Lower leg skin (tissue), 4 donors: ENCODE data around the gene WDR43. TPM values are rescaled to one million over a fixed set of nuclear protein-coding genes. Genes with fewer than 3 reads are reported as not detected.

Experiments used
- DNase-seq, 2 donors: peaks; one replicate each; pipeline ENCODE4 v3.0.0-alpha.2; 2019; ENCODE audit warnings: low spot score in 2 of 2
- H3K4me3 ChIP-seq: fragments of 200-600 bp; sonication (generic); 2 replicates; pipeline ENCODE4 v1.5.1; 2017; ENCODE audit warnings: mild to moderate bottlenecking, low read depth; ENCODE audit not compliant: poor library complexity, severe bottlenecking
- CTCF ChIP-seq, 3 donors: fragments of 450-650 bp; IDR thresholded peaks; one replicate each; pipeline ENCODE4 v1.5.1; 2016; ENCODE audit warnings: antibody characterized with exemption in 3 of 3, mild to moderate bottlenecking in 3 of 3, moderate library complexity in 2 of 3
- POLR2A ChIP-seq, 2 donors: fragments of 450-650 bp; IDR thresholded peaks; one replicate each; pipeline ENCODE4 v1.6.1; 2016 to 2017; ENCODE audit warnings: antibody characterized with exemption in 2 of 2, mild to moderate bottlenecking in 1 of 2, moderate library complexity in 1 of 2
- WGBS, 2 donors: methylation state at CpG; one replicate each; pipeline ENCODE4 v1.1.5; 2018; 5-methylcytosine and 5-hydroxymethylcytosine counted together
- intact Hi-C: fragments of 100-400 bp; cut with DNase I; formaldehyde crosslinking; loops from one replicate; pipeline ENCODE4 v1.15.0; 2023; ENCODE audit warnings: low total_unique reads
- total RNA-seq, 4 donors: library from RNA; depleted of rRNA; stranded (reverse); fragments of >200 nt; gene quantifications; one replicate each; pipeline ENCODE4 v1.1.0, GENCODE V29; 2016

WDR43 gene
- total RNA-seq, 4 donors from 2014 or later, result 40.8 to 65.5 (median 43.2) TPM

GRCh38 chr2:28981620-28982376, 87.3 kb downstream of the WDR43 start:
- intact Hi-C loops, result no loop called here
- WGBS, 2 donors, result 29 to 38% methylated on average over 8 to 11 of the region's 11 CpGs
- TF ChIP-seq CTCF (IDR thresholded peaks at IDR 0.05) (no peak), POLR2A (IDR thresholded peaks at IDR 0.05) (no peak)
- H3K4me3 ChIP-seq, result no peak overlapping the region
- DNase-seq, result no peak

- no peak overlapping the region for H3K4me3 ChIP-seq
- TF ChIP-seq CTCF (IDR thresholded peaks at IDR 0.05) (no peak), POLR2A (IDR thresholded peaks at IDR 0.05) (no peak)
- 65 to 67% methylated on average over 8 of the region's 8 CpGs for WGBS, 2 donors
- intact Hi-C loops, result no loop called here
- no peak for DNase-seq
Measured at GRCh38 chr2:28982381-28982950, 88.0 kb downstream of the WDR43 start.

GRCh38 chr2:28986429-28986828, 92.0 kb downstream of the WDR43 start:
- 52 to 54% methylated on average over 4 of the region's 4 CpGs for WGBS, 2 donors
- H3K4me3 ChIP-seq, result no peak overlapping the region
- no peak for DNase-seq
- TF ChIP-seq POLR2A (IDR thresholded peaks at IDR 0.05) (no peak), CTCF (IDR thresholded peaks at IDR 0.05) (no peak)
- intact Hi-C loops, result no loop called here

DNA sequence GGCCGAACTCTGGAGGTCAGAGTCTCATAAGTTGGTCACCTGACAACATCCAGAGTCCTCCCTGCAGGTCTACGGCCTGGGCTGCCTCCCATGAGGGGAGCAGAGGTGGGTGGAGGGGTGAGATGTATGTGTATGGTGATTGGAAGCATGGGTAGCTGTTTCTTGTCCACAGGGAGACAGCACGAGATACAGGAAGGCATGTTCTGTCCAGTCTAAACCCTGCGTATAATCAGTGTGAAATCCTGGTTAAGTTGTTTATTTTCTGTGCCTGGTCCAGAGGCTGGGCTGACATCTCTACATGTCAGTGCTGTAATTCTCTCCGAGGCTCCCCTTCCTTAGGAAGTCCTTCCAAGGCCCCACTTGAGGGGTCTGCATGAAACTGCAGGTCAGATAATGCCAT, 95.5 kb downstream of the WDR43 start:
- TF ChIP-seq CTCF (IDR thresholded peaks at IDR 0.05) (no peak), POLR2A (IDR thresholded peaks at IDR 0.05) (no peak)
- 87 to 95% methylated on average over 5 of the region's 5 CpGs for WGBS, 2 donors
- no peak for DNase-seq
- intact Hi-C loops, result no loop called here
- H3K4me3 ChIP-seq, result no peak overlapping the region

DNA sequence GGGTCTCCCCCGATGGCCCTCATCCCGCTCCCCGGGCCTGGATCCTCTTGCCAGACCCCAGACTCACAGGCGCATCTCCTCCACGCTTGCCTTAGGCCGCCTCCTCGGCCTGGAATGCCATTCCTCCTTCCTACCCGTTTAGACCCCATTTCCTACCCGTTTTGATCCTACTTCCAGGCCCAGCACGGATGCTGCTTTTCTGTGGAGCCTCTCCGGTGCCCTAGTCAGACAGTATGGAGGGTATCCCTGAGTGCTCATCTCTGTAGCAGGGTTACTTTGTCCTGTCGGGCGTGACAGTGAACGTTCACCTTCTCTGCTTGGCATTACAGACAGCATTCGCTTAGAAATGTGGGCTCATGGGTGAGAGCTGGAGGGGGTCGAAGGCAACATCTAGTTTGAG, 96.0 kb downstream of the WDR43 start:
- H3K4me3 ChIP-seq, result no peak overlapping the region
- TF ChIP-seq POLR2A (IDR thresholded peaks at IDR 0.05), result no peak
- TF ChIP-seq CTCF (IDR thresholded peaks at IDR 0.05), result no peak
- intact Hi-C loops, result no loop called here
- 87 to 89% methylated on average over 16 of the region's 16 CpGs for WGBS, 2 donors
- DNase-seq, result no peak
